ENCODE data around the gene ZNF439.
"Not testable (repeated sequence)": the region's sequence is repeated elsewhere in the genome, so short reads cannot be mapped to it uniquely, and the experiment has no call there.

ZNF439 gene

DNA sequence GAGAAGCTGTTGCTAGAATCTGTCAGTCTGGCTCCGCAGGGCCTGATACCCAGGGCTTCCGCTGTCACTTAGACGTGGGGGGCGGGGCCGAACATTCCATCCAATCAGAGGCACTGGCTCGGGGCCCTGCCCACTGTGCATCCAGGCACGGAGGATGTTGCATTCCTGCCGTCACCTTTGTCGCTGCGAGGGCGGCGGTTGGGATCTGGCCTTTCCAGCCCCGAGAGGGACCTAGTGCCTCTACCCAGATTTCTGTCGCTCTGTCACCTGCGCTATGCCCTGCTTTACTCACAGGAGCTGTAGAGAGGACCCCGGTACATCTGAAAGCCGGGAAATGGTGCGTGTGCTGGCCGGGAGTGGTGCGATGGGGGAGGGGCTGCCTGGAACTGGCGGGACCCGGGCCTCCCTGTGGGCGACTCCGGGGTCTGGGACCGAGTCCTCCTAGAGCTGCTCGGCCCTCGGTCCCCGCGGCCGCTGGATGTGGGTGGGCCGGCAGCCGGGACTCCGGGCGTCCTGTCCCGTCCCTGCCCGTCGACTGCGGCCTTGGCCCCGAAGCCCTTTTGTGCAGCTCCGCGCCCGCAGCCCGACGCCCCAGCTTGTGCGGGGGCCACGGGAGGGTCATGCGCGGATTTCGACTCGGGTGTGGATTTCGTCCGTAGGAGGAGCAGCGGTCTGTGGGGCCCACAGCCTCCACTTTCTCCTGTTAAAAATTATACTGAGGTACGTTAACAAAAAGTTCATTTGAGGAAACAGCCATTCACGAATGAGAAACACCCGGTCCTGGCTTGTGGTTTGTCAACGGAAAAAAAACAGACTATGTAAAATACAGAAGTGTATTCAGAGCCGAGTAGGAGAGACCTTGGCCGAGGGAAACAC is at the start of gene ZNF439:
TSS of gene ZNF439 (plus strand) at position 133 of the 876 bp plus-strand sequence. CDS start at position 275, 142 bp downstream.
- DNase-seq = peak; percentile 22

DNA sequence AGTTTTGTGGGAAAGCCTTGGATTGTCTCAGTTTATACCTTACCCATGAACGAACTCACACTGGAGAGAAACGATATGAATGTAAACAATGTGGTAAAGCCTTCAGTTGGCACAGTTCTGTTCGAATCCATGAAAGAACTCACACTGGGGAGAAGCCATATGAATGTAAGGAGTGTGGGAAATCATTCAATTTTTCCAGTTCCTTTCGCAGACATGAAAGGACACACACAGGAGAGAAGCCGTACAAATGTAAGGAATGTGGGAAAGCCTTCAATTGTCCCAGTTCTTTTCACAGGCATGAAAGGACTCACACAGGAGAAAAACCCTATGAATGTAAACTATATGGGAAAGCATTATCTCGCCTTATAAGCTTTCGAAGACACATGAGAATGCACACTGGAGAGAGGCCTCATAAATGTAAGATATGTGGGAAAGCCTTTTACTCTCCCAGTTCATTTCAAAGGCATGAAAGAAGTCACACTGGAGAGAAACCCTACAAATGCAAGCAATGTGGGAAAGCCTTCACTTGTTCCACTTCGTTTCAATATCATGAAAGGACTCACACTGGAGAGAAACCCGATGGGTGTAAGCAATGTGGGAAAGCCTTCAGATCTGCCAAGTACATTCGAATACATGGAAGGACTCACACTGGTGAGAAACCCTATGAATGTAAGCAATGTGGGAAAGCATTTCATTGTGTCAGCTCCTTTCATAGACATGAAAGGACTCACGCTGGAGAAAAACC is 42.0 kb upstream of the ZNF439 start:
- no peak for DNase-seq

DNA sequence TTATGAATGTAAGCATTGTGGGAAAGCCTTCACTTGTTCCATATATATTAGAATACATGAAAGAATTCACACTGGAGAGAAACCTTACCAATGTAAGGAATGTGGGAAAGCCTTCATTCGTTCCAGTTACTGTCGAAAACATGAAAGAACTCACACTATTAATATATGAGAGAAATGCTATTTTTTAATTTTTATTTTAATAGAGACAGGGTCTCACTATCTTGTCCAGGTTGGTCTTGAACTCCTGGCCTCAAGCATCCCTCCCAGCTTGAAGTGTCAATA is 41.5 kb upstream of the ZNF439 start:
- no peak for DNase-seq

- DNase-seq = no peak
Observed at GRCh38 chr19:11813703-11814028, 34.9 kb upstream of the ZNF439 start.

DNA sequence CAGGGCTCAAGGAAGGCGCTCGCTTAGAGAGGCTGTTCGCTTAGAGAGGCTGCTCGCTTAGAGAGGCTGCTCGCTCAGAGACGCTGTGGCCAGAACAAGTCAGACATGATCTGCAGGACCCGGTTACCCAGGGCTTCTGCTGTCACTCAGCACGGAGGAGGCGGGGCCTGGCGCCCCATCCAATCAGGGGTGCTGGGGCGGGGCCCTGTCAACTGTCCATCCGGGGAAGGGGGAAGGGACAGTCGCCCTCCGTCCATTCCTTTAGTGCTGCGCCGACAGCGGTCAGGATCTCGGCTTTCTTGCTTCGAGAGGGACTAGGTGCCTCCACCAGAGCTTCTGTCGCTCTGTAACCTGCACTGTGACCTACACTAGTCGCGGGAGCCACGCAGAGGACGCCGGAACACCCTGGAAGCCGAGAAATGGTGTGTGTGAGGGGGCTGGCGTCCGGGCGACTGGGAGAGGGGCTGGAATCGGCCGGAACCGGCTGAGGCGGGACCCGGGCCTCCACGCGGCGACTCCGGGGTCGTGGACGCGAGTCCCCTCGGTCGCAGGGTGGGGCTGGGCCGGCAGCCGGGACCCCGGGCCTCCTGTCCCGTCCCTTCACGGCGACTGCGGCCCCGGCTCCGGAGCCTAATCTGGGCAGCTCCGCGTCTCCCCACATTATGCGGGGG is 34.4 kb upstream of the ZNF439 start, which contains the start of gene ZNF440:
TSS of gene ZNF440 (plus strand) at position 245 of the 671 bp plus-strand sequence. CDS start at position 420, 175 bp downstream.
- DNase-seq = peak; percentile 20

DNA sequence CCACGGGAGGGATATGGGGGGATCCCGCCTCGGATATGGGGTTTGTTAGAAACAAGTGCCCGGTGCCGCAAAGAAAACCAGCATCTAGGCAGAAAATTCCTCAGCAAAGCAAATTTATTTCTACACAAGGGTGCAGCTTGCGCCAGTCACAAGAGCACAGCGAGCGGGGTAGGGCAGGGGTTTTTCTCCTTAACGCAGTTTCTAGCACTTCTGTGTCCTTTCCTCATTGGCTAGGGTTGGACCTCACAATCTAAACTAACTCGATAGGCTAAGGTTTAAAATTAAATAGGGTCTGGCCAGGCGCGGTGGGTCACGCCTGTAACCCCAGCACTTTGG is 33.9 kb upstream of the ZNF439 start:
- no peak for DNase-seq

- DNase-seq = no peak
Observed at GRCh38 chr19:11821474-11822109, 26.9 kb upstream of the ZNF439 start.

DNA sequence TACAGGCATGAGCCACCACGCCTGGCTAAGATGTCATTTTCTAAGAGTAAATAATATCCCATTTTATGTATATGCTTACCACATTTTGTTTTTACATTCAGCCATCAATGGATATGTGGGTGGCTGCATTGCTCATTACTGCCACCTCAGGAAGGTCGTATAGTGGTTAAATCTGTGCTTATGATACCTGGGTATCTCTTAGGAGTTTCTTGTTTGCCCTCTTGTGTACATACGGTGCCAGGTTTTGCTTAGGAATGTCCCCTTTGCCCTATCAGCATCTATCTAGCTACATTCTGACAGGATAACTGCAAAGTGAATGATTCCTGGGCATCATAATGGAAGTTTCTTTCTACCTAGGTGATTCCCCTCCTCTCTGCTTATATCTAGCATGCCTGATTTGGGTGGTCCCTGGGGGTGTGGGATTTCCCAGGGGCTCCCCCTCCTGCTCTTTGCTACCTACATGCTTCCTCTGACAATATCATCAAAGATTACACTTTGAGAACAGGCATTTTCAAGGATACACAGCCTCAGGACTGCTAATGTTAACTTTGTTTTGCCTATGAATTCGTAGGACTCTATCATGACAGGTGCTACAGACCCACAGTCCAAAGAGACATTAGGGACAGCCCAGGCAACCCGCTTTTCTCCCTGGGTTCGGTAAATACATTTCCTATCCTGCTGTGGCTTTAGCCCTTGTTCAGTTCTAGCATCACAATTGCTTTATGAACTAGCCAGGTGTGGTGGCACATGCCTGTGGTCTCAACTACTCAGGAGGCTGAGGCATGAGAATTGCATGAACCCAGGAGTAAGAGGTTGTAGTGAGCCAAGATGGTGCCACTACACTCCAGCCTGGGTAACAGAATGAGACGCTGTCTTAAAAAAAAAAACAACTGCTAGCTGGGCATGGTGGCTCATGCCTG is 19.3 kb upstream of the ZNF439 start:
- DNase-seq = not testable (repeated sequence)

- no peak for DNase-seq
Observed at GRCh38 chr19:11832253-11832912, 16.1 kb upstream of the ZNF439 start.

- no peak for DNase-seq
Observed at GRCh38 chr19:11833541-11833940, 15.0 kb upstream of the ZNF439 start.

GRCh38 chr19:11835626-11836066 is 12.9 kb upstream of the ZNF439 start:
- DNase-seq = not testable (repeated sequence)

DNA sequence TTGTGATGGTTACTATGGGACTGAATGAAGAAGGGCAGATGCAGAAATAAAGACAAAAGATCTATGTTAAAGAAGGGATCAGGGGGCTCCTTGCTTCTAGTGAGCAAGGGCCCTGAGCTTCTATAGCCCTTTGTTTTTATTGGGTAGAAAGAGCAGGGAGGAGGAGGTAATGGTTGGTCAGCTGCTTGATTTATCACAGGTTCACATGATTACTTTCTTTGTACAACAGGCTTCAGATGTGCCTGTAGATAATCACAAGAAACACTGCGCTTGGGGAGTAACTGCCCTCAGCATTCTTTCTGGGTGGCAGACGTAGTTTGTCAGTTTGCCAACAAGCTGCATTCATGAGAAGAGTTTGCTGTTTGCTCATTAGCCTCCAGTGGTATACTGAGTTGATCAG is 4.8 kb upstream of the ZNF439 start:
- no peak for DNase-seq

DNA sequence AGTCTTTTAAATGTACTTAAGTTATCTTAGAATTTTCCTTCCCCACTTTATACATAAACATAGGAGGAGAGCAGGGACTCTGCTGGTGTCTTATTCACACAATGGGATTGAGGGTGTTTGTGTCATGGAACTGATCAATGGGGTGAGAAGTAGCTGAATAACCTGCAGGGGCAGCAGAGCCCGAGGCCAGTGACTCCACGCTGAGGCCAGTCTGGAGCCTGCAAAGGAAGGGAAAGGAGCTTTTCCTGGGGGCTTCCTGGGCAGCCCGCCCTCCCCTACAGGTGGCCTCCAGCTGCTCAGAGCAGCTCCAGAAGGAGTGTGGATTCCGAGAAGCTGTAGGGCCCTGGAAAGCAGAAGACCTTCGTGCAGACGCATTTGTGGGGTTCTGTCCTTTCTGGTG is 911 bp upstream of the ZNF439 start:
- DNase-seq = not testable (repeated sequence)

DNA sequence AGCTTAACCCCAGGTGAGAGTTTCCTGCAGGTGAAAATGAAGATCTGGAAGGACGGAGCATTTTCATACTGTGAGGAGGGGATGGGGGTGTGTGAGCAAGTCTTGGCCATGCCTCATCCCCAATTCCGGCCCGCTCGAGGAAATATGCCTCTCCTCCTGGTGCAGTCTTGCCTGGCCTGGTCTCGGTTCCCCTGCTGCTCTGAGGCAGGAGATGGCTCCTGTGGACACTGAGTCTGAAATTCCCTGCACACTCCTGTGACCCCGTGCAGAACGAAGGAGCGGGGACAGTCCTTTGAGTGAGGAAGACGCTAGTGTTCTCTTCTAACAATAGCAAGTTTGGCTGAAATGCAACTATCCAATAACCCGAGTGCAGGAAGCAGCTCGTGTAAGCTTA is 329 bp upstream of the ZNF439 start:
- DNase-seq = no peak

- DNase-seq = not testable (repeated sequence)
Observed at GRCh38 chr19:11850289-11850688, 1.8 kb downstream of the ZNF439 start.

- DNase-seq = no peak
Observed at GRCh38 chr19:11853358-11853757, 4.8 kb downstream of the ZNF439 start.

GRCh38 chr19:11856596-11857250 is 8.2 kb downstream of the ZNF439 start:
- DNase-seq = no peak

DNA sequence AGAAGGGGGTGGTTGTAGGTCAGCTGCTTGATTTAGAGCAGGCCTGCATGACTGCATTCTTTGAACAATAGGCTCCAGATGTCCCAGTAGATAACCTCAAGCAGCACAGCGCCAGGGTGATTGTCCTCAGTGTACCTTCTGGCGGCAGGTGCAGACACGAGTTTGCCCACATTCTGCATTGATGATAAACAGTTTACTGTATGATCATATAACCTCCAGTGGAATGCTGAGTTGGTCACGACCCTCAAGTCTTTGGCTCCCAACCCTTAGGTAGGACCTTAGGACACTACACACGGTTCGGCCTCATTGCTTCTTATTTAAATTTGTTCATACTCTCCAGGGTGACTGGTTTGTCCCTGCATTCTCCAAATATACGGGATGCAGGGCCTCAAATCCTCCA is 12.2 kb downstream of the ZNF439 start:
- DNase-seq = no peak

DNA sequence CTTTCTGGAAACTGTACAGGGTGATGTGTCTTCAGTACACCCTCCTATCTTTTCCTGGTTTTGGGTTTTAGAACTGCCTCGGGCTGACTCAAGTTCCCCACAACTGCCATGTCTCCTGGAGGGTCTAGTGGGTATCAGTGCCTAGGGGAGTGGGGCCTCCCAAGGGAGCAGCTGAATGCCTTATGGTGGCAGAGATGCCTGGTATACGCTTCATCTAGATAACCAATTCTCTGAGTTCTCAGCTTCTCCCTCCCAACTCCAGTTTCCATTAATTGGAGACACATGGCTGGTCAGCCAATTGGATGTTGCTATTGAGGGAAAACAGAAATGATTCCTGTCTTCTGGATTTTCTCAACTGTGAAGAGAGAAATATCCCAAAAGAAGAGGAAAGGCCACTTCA is 12.8 kb downstream of the ZNF439 start:
- DNase-seq = no peak

GRCh38 chr19:11867766-11868165 is 19.2 kb downstream of the ZNF439 start:
- not testable (repeated sequence) for DNase-seq

DNA sequence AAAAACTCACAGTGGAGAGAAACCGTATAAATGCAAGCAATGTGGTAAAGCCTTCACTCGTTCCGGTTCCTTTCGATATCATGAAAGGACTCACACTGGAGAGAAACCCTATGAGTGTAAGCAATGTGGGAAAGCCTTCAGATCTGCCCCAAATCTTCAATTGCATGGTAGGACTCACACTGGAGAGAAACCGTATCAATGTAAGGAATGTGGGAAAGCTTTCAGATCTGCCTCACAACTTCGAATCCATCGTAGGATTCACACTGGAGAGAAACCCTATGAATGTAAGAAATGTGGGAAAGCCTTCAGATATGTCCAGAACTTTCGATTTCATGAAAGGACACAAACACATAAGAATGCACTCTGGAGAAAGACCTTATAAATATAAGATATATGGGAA is 19.7 kb downstream of the ZNF439 start:
- no peak for DNase-seq

Data from NCI-H2081 treated with DMSO at 0.1 percent for 48 hours (cell line).